GM12875 (cell line): Measurements from ENCODE around the gene ECE2.
"Not testable (repeated sequence)": the region's sequence is repeated elsewhere in the genome, so short reads cannot be mapped to it uniquely, and the experiment has no call there.

Source experiments
- H3K4me3 ChIP-seq: one replicate; pipeline ENCODE4 v1.5.1; 2011; ENCODE audit warnings: low read depth, low read length, control low read depth
- TF ChIP-seq, protein P1 (sequence below): IDR thresholded peaks from 2 replicates; pipeline ENCODE4 v1.5.1; 2011; ENCODE audit warnings: low read depth, mild to moderate bottlenecking, control low read depth, inconsistent platforms, low read length, moderate library complexity, borderline replicate concordance; ENCODE audit not compliant: insufficient read depth

ECE2 gene

DNA sequence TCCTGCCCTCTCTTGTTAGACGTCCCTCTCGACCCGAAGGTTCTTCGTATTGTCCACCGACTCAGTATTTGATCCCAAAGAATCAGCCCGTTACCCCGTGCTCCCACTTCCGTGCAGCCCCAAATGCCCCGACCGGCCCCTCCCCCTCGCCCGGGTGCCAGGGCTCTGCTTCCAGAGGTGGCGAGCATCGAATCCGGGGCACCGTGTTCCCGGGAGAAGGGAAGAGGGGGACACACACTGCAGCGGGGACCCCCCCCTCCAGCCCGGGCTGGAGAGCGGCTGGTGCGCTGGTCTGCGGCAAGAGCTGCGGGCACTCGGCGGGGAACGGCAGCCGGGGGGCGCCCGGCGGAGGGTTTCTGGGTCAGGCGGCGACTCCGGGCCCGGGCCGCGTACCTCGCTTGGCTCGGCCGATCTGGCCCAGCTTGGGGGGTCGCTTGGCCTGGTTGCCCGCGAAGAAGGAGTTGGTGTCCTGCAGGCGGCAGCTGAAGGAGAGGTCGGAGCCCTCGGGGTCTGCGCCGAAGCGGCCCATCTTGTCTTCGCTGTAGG, 15.0 kb upstream of the ECE2 start:
- TF ChIP-seq, protein P1, sequence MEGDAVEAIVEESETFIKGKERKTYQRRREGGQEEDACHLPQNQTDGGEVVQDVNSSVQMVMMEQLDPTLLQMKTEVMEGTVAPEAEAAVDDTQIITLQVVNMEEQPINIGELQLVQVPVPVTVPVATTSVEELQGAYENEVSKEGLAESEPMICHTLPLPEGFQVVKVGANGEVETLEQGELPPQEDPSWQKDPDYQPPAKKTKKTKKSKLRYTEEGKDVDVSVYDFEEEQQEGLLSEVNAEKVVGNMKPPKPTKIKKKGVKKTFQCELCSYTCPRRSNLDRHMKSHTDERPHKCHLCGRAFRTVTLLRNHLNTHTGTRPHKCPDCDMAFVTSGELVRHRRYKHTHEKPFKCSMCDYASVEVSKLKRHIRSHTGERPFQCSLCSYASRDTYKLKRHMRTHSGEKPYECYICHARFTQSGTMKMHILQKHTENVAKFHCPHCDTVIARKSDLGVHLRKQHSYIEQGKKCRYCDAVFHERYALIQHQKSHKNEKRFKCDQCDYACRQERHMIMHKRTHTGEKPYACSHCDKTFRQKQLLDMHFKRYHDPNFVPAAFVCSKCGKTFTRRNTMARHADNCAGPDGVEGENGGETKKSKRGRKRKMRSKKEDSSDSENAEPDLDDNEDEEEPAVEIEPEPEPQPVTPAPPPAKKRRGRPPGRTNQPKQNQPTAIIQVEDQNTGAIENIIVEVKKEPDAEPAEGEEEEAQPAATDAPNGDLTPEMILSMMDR: no peak
- peak overlapping the region; percentile 52 for H3K4me3 ChIP-seq

DNA sequence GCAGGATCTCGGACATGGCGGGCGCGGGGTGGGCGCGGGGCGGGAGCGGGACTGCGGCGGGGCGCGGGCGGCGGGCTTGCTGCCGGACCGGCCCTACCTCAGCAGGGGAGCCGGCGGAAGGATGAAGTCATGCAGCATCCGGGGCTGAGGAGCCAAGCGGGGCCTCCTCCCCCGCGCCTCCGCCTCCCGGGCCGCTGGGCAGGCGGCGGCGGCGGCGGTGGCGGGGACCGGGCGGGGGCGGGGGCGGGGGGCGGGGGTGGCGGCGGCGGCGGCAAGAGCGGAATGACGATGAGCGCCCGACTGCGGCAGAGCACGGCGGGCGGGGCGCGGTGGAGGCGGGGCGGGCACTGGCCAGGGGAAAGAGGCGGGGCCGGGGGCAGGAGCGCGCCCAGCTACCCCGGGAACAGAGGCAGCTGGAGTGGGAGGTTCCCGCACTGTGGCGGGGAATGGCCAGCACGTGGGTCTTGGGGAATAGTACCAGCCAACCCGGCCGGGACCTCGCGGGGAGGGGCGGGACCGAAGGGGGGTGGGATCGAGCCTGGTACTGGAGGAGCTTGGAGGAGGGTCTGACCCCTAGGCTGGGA, 14.5 kb upstream of the ECE2 start, which contains the start of gene CAMK2N2:
CAMK2N2 (minus strand) TSS at position 284 of the 584 bp plus-strand sequence; CDS start at position 16, 268 bp downstream.
- H3K4me3 ChIP-seq: peak within 1 kb of the TSS; percentile 52
- TF ChIP-seq, protein P1: no peak

DNA sequence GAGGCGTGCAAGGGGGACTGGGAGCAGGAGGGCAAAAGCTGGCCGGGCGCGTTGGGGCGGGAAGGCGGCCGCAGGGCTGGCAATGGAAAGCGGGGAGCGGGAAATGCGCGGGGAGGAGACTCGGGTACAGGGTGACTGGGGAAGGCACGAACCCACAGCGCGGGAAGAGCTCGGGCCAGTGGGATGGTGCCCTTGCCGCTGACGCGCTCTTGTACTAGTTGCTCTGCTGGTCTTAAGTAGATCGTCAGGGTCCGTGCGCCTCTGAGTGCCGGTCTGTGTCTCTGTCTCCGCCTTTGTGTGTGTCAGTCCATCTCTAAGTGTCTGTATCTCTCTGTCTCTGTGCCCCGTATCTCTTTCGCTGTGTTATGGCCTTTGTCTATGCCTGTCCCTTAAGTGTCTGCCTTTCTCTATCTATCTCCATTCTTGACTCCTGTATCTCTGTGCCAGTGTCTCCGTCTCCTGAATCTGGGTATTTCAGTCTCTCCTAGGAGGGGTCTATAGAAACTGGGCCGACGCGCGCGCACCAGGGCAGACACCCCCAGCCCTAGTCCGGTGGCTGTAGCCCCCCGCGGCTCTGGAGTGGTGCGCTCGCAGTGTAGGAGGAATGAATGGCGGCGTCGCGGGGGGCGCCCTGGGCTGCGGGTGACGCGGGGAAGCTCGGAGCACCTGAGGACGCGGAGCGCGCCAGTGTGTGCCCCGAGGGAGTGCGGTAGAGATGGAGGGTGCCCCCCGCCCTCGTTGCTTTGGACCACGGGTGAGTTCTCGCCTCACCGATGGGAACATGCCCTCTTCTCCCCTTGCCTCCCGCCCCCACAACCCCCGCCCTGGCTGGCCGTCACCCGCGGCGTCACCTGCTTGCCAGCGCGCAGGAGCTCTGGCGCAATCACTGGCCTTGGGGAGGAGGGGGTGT, 13.7 kb upstream of the ECE2 start:
- TF ChIP-seq, protein P1: no peak
- peak overlapping the region; percentile 52 for H3K4me3 ChIP-seq

DNA sequence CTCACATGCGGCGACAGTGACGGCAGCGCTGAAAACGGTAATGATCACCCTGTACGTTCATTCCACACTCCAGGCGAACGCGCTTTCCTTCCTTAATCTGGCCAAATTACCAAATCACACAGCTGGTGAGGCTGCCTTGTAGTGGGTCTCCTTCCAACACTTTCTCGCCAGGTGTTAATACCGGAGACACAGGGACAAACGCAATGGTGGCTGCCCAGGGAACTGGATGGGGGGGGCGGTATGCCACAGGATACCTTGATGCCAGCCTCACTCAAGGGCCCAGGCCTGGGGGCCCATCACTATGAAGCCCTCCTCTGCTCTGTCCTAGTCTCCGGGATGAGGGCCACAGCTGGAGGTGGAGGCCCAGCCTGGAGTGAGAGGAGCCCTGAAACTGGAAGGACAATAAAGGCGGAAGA, 13.1 kb upstream of the ECE2 start:
- H3K4me3 ChIP-seq: no peak overlapping the region
- TF ChIP-seq, protein P1: no peak

DNA sequence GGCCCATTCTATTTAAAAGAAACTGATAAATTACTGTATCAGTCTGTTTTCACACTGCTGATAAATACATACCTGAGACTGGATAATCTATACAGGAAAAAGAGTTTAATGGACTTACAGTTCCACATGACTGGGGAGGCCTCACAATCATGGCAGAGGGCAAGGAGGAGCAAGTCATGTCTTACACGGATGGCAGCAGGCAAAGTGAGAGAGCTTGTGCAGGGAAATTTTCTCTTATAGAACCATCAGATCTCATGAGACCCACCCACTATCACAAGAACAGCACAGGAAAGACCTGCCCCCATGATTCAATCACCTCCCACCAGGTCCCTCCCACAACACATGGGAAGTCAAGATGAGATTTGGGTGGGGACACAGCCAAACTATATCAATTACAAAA, 8.6 kb upstream of the ECE2 start:
- not testable (repeated sequence) for H3K4me3 ChIP-seq

DNA sequence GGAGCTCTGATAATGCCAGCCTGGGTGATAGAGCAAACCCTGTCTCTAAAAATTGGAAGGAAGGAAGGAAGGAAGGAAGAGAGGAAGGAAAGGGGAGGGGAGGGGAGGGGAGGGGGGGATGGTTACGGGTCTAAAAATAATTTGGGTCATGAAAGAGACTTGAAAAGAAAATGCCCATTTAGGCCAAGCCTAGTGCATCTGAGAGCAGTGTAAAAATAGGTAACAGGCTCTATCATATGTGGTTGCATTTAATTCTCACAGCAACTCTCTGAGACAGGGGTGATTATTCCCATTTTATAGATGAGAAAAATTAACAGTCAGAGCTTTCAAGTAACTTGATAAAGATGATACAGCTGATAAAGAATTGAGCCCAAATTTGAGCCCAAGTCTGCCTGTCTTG, 3.6 kb upstream of the ECE2 start:
- H3K4me3 ChIP-seq: no peak overlapping the region
- TF ChIP-seq, protein P1: no peak

DNA sequence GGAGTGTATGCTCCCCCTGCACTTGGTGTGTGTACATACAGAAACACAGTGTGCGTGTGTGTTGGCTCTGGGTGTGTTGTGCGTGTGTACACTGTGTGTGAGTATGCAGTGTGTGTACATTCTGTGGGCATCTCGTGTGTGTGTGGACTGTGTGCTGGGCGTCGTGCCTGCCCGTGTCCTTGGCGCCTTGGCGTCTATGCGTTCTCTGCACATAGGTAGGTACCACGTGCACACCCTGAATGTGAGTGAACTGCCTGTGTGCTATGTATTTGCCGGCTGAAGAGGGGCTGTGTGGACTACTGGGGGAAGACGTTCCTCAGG, 481 bp upstream of the ECE2 start:
- no peak overlapping the region for H3K4me3 ChIP-seq

More for the DNA sequence above, 481 bp upstream of the ECE2 start:
- TF ChIP-seq, protein P1: no peak
